ENCODE measurements around the gene EFCAB6.

DNA sequence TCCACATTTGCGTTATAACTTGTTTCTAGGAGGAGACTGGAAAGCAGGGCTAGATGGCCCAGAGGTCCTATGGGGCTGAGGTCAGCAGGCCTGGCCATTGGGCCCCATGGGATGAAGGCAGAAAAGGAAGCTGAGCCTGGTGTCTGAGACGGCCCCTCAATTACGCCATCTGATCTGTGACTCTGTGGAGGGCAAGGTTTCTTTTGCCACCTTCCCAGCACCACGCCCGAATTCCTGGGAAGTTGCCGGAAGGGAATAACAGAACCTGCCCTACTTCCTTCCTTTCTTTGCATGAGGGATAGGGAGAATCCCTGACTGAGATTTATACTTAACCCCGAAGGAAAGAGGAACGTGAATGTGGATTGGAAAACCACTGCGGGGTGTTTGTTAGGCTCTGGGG is 282.2 kb downstream of the EFCAB6 start:
- TF ChIP-seq, protein P1, sequence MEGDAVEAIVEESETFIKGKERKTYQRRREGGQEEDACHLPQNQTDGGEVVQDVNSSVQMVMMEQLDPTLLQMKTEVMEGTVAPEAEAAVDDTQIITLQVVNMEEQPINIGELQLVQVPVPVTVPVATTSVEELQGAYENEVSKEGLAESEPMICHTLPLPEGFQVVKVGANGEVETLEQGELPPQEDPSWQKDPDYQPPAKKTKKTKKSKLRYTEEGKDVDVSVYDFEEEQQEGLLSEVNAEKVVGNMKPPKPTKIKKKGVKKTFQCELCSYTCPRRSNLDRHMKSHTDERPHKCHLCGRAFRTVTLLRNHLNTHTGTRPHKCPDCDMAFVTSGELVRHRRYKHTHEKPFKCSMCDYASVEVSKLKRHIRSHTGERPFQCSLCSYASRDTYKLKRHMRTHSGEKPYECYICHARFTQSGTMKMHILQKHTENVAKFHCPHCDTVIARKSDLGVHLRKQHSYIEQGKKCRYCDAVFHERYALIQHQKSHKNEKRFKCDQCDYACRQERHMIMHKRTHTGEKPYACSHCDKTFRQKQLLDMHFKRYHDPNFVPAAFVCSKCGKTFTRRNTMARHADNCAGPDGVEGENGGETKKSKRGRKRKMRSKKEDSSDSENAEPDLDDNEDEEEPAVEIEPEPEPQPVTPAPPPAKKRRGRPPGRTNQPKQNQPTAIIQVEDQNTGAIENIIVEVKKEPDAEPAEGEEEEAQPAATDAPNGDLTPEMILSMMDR (IDR thresholded peaks at IDR 0.05): no peak
- TF ChIP-seq POLR2A (IDR thresholded peaks at IDR 0.05): no peak
- TF ChIP-seq POLR2AphosphoS5 (IDR thresholded peaks at IDR 0.05): no peak
